IMR-90 (cell line): Measurements from ENCODE around the gene LYZ. TPM values are rescaled to one million over a fixed set of nuclear protein-coding genes. Genes with fewer than 3 reads are reported as not detected.

ENCODE experiments used
- microRNA-seq, 2 experiments: library from miRNA; stranded (forward) in 1 of 2; unstranded in 1 of 2; fragments of 10-50 nt in 1 of 2; fragments of <30 nt in 1 of 2; gene quantifications in 1 of 2; microRNA quantifications in 1 of 2; one replicate each; pipeline versions ENCODE3 to v1.1.0; 2013 to 2020; ENCODE audit not compliant: insufficient read depth in 1 of 2, insufficient read length in 1 of 2, unreplicated experiment in 1 of 2
- polyA plus RNA-seq, 3 experiments: library from polyadenylated mRNA; depleted of rRNA; stranded (reverse); fragments of >200 nt; gene quantifications; 2 replicates each; pipeline ENCODE4 v1.2.3, GENCODE V29; 2012; ENCODE audit warnings: low replicate concordance in 1 of 3
- small RNA-seq, 5 experiments: library from RNA; depleted of rRNA; stranded (forward); fragments of <200 nt; gene quantifications; one replicate each; pipeline ENCODE3, GENCODE V24; 2012
- total RNA-seq: library from RNA; depleted of rRNA; stranded (reverse); fragments of >200 nt; gene quantifications from 2 replicates; pipeline ENCODE4 v1.2.3, GENCODE V29; 2012; rRNA removed

The LYZ gene
- total and polyA plus RNA-seq, 2 of the 4 experiments (the other 2 are of a cell fraction): not detected

Small RNAs within 50 kb of the gene (microRNA-seq; reads per million reads assigned to microRNA genes)
- gene RN7SL804P (ENCODE audit: insufficient read depth, insufficient read length): not detected

Small RNAs within 50 kb of the gene (small RNA-seq; reads per million reads assigned to genes)
- 0 reads per million in 5 experiments for gene RN7SL804P

Other genes with a start within 250 kb of the LYZ start
- gene CPSF6, start 108.8 kb upstream of the LYZ start, total RNA-seq: 9.1 and 13.9 TPM in 2 replicates
- gene CPSF6, start 108.8 kb upstream of the LYZ start, polyA plus RNA-seq (2012; rRNA removed): 39.3 and 40.7 TPM in 2 replicates
- 15.1 and 17.8 TPM in 2 replicates for gene YEATS4, start 11.4 kb downstream of the LYZ start, total RNA-seq
- gene YEATS4, start 11.4 kb downstream of the LYZ start, polyA plus RNA-seq (2012; rRNA removed): 6.9 and 10.0 TPM in 2 replicates
- 58.3 and 65.8 TPM in 2 replicates for gene FRS2, start 122.0 kb downstream of the LYZ start, total RNA-seq
- gene FRS2, start 122.0 kb downstream of the LYZ start, polyA plus RNA-seq (2012; rRNA removed): 12.4 and 13.0 TPM in 2 replicates
- 565 and 651 TPM in 2 replicates for gene CCT2, start 237.1 kb downstream of the LYZ start, total RNA-seq
- gene CCT2, start 237.1 kb downstream of the LYZ start, polyA plus RNA-seq (2012; rRNA removed): 194 TPM in 2 replicates